GM23338 (cell line): ENCODE results near the gene BNIP5. TPM values are rescaled to one million over a fixed set of nuclear protein-coding genes. Genes with fewer than 3 reads are reported as not detected.
"Not testable (repeated sequence)": the region's sequence is repeated elsewhere in the genome, so short reads cannot be mapped to it uniquely, and the experiment has no call there.

Experiments used
- ATAC-seq: fragments of 200-7000 bp; cut with Tn5 transposase; 3 replicates; pipeline ENCODE4 v1.9.1; 2020
- DNase-seq: peaks from one replicate; pipeline ENCODE4 v3.0.0-alpha.2; 2015; ENCODE audit warnings: low spot score
- H2AFZ ChIP-seq: fragments of 200-600 bp; sonication (generic); 2 replicates; pipeline ENCODE4 v1.8.0; 2016; ENCODE audit warnings: antibody characterized with exemption, mild to moderate bottlenecking, moderate library complexity
- H3F3A ChIP-seq: fragments of 200-600 bp; sonication (generic); replicated peaks from 2 replicates; pipeline ENCODE4 v1.8.0; 2017; ENCODE audit warnings: antibody characterized with exemption, mixed run types, low read depth
- H3K27ac ChIP-seq: fragments of 200-600 bp; sonication (generic); 2 replicates; pipeline ENCODE4 v1.6.1; 2016; ENCODE audit warnings: low read depth
- H3K27me3 ChIP-seq: fragments of 200-600 bp; sonication (generic); 2 replicates; pipeline ENCODE4 v1.8.0; 2016; ENCODE audit warnings: mild to moderate bottlenecking, mixed run types, moderate library complexity; ENCODE audit not compliant: insufficient read depth
- H3K36me3 ChIP-seq: fragments of 200-600 bp; sonication (generic); 2 replicates; pipeline ENCODE4 v1.8.0; 2016; ENCODE audit warnings: mild to moderate bottlenecking; ENCODE audit not compliant: insufficient read depth
- H3K4me1 ChIP-seq: fragments of 200-600 bp; sonication (generic); 2 replicates; pipeline ENCODE4 v1.8.0; 2016; ENCODE audit warnings: mild to moderate bottlenecking, moderate library complexity; ENCODE audit not compliant: insufficient read depth
- H3K4me2 ChIP-seq: fragments of 200-600 bp; sonication (generic); 2 replicates; pipeline ENCODE4 v1.7.1; 2017; ENCODE audit warnings: mixed run types
- H3K4me3 ChIP-seq: fragments of 200-600 bp; sonication (generic); 2 replicates; pipeline ENCODE4 v1.6.1; 2016; ENCODE audit warnings: mixed run types
- H3K79me2 ChIP-seq: fragments of 200-600 bp; sonication (generic); replicated peaks from 2 replicates; pipeline ENCODE4 v1.8.0; 2017; ENCODE audit warnings: mild to moderate bottlenecking; ENCODE audit not compliant: insufficient read depth
- H3K9me2 ChIP-seq: fragments of 200-600 bp; sonication (generic); 2 replicates; pipeline ENCODE4 v1.8.0; 2017; ENCODE audit not compliant: insufficient read depth
- H4K20me1 ChIP-seq: fragments of 200-600 bp; sonication (generic); replicated peaks from 2 replicates; pipeline ENCODE4 v1.8.0; 2017; ENCODE audit warnings: mild to moderate bottlenecking; ENCODE audit not compliant: insufficient read depth
- H3K27ac Mint-ChIP-seq: 2 replicates; pipeline ENCODE4 v1.8.0; 2020; ENCODE audit warnings: inconsistent platforms, mild to moderate bottlenecking, moderate library complexity, mixed read lengths
- H3K27me3 Mint-ChIP-seq: 3 replicates; pipeline ENCODE4 v1.8.0; 2022; ENCODE audit warnings: low read depth, mild to moderate bottlenecking, moderate library complexity, mixed read lengths, inconsistent platforms; ENCODE audit not compliant: insufficient read depth, poor library complexity
- H3K36me3 Mint-ChIP-seq: 3 replicates; pipeline ENCODE4 v1.8.0; 2021; ENCODE audit warnings: low read depth, mild to moderate bottlenecking, inconsistent platforms, moderate library complexity, mixed read lengths
- H3K4me1 Mint-ChIP-seq: 3 replicates; pipeline ENCODE4 v1.8.0; 2020; ENCODE audit warnings: mild to moderate bottlenecking, inconsistent platforms, mixed read lengths
- H3K4me3 Mint-ChIP-seq: 3 replicates; pipeline ENCODE4 v1.8.0; 2021; ENCODE audit warnings: moderate library complexity, mild to moderate bottlenecking, inconsistent platforms, mixed read lengths
- H3K9me3 Mint-ChIP-seq: 3 replicates; pipeline ENCODE4 v1.8.0; 2020; ENCODE audit warnings: moderate library complexity, mild to moderate bottlenecking, inconsistent platforms, mixed read lengths
- ETS1 ChIP-seq: IDR thresholded peaks from 2 replicates; pipeline ENCODE4 v1.6.1; 2016; ENCODE audit warnings: antibody characterized with exemption
- EZH2 ChIP-seq: fragments of 200-600 bp; sonication (generic); IDR thresholded peaks from one replicate; pipeline ENCODE4 v1.8.0; 2017; ENCODE audit warnings: antibody characterized with exemption, mild to moderate bottlenecking, low read depth; ENCODE audit not compliant: unreplicated experiment
- JUNB ChIP-seq: IDR thresholded peaks from one replicate; pipeline ENCODE4 v1.6.1; 2016; ENCODE audit warnings: antibody characterized with exemption; ENCODE audit not compliant: unreplicated experiment
- polyA plus RNA-seq: library from polyadenylated mRNA; unstranded; fragments of >200 nt; fragmentation: Nextera tagmentation; extraction: Ambion mirVana; gene quantifications from 2 replicates; pipeline ENCODE4 v1.2.1, GENCODE V29; 2016
- total RNA-seq: library from RNA; depleted of rRNA; stranded (reverse); fragments of >200 nt; shearing (Covaris generic); gene quantifications from 2 replicates; pipeline ENCODE4 v1.2.3, GENCODE V29; 2014

Gene BNIP5
- total and polyA plus RNA-seq, 2 experiments from 2014 or later, result not detected

- TF ChIP-seq ETS1, result no peak
Measured at GRCh38 chr6:36367743-36368142, 31.1 kb upstream of the BNIP5 start (continued).

- Mint-ChIP-seq H3K27me3 (peaks cover 2% of the 10 kb centered on the region), H3K4me1 (no peaks in the 10 kb centered on the region)
Measured at GRCh38 chr6:36364669-36365479, 28.2 kb upstream of the BNIP5 start.

GRCh38 chr6:36364061-36364635 lies 27.5 kb upstream of the BNIP5 start:
- not testable (repeated sequence) for H3K4me1 Mint-ChIP-seq, H3K27me3 ChIP-seq, DNase-seq, H3K4me2 ChIP-seq, H3F3A ChIP-seq, H3K9me2 ChIP-seq, H3K9me3 Mint-ChIP-seq, H3K4me3 ChIP-seq, H3K27ac ChIP-seq, H3K4me1 ChIP-seq, H3K79me2 ChIP-seq, H3K27me3 Mint-ChIP-seq, H4K20me1 ChIP-seq, H2AFZ ChIP-seq, ATAC-seq, H3K27ac Mint-ChIP-seq, H3K4me3 Mint-ChIP-seq, H3K36me3 ChIP-seq, H3K36me3 Mint-ChIP-seq

More at GRCh38 chr6:36364669-36365479, 28.2 kb upstream of the BNIP5 start:
- Mint-ChIP-seq H3K4me3 (no peak overlapping the region), H3K9me3 (no peaks in the 10 kb centered on the region; the same call in 2 of the 3 replicates), H3K27ac (no peak overlapping the region), H3K36me3 (no peaks in the 10 kb centered on the region; the same call in 2 of the 3 replicates)
- H4K20me1 ChIP-seq, result no peaks in the 10 kb centered on the region
- H2AFZ ChIP-seq, result no peak overlapping the region
- H3K79me2 ChIP-seq, result no peaks in the 10 kb centered on the region
- TF ChIP-seq EZH2 (no peak), JUNB (no peak)
- no peaks in the 10 kb centered on the region for H3K4me1 ChIP-seq
- no peaks in the 10 kb centered on the region for H3F3A ChIP-seq
- H3K4me3 ChIP-seq, result no peak overlapping the region
- ATAC-seq, result no peak
- H3K4me2 ChIP-seq, result no peak overlapping the region
- DNase-seq, result no peak
- no peak overlapping the region for H3K27ac ChIP-seq
- H3K9me2 ChIP-seq, result no peaks in the 10 kb centered on the region
- no peaks in the 10 kb centered on the region for H3K27me3 ChIP-seq
- no peaks in the 10 kb centered on the region for H3K36me3 ChIP-seq

DNA sequence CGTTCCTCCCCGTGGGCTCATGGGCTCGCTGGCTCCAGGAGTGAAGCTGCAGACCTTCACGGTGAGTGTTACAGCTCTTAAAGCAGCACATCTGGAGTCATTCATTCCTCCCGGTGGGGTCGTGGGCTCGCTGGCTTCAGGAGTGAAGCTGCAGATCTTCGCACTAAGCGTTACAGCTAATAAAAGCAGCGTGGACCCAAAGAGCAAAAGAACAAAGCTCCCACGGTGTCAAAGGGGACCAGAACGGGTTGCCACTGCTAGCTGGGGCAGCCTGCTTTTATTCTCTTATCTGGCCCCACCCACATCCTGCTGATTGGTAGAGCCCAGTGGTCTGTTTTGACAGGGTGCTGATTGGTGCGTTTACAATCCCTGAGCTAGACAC lies 26.7 kb upstream of the BNIP5 start:
- H3K4me1 ChIP-seq, DNase-seq, H2AFZ ChIP-seq, H3K4me1 Mint-ChIP-seq, H3K27ac Mint-ChIP-seq, H3K27me3 Mint-ChIP-seq, H3K4me2 ChIP-seq, H3K9me3 Mint-ChIP-seq, ATAC-seq, H3K4me3 ChIP-seq, H3K4me3 Mint-ChIP-seq, H3K27me3 ChIP-seq, H3K9me2 ChIP-seq, H3F3A ChIP-seq, H3K79me2 ChIP-seq, H3K36me3 ChIP-seq, H3K27ac ChIP-seq, H3K36me3 Mint-ChIP-seq, H4K20me1 ChIP-seq: not testable (repeated sequence)
